ENCODE results near the gene C13orf42.

The C13orf42 gene

DNA sequence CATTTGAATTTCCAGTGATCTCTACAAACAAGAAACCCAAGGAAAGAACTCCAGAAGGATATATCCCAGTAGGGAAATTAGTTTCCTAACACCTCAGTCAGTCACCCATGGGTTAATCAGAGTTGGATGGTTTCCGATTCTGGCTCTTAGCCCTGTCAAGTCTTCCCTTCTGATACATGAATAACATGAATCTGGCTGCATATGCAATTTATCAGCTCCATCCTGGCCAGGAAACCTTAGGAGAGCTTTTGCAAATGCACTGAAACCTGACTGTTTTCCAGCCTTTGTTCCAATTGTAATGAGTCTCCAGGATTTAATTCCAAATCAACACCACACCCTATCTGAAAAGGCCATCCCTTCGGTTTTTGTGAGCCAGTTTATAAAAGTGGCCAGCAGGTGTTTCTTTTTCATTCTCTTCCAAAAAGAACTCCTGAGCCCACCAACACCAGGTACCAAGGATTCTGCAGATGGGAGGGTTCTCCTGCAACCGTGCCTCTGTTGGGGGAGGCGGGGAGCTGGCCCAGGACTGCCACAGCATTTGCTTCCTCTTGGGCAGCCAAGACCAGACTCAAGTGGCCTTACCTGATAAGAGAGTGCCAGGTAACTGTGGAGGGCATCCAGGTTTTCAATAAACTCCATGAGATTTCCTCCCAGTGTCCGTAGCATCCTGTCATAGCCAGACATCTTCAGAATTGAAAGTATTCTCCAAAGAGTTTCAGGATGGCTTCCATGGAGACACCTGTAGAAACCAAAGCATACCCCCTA lies 77.5 kb downstream of the C13orf42 start:
- DNase-seq (ENCODE audit: low read depth): no peak

GRCh38 chr13:51032831-51033230 lies 78.2 kb downstream of the C13orf42 start:
- DNase-seq (ENCODE audit: low read depth): no peak

All from stimulated activated CD8-positive, alpha-beta memory T cell treated with anti-CD3 and anti-CD28 coated beads, Interleukin-15, amount 100 ng/mL, for 1 hour (primary cell).